Fibroblast of pulmonary artery (primary cell): ENCODE data around the gene NRG2.

Source experiments
- DNase-seq: peaks from one replicate; pipeline ENCODE4 v3.0.0-alpha.2; 2010; ENCODE audit warnings: low read depth
- H3K4me3 ChIP-seq: replicated peaks from 2 replicates; pipeline ENCODE4 v1.5.1; 2011; ENCODE audit warnings: low read depth, mild to moderate bottlenecking, control low read depth, low read length, moderate library complexity
- CTCF ChIP-seq: IDR thresholded peaks from 2 replicates; pipeline ENCODE4 v1.5.1; 2011; ENCODE audit warnings: mild to moderate bottlenecking, control low read depth, low read length, inconsistent platforms; ENCODE audit errors: missing control alignments

NRG2 gene

DNA sequence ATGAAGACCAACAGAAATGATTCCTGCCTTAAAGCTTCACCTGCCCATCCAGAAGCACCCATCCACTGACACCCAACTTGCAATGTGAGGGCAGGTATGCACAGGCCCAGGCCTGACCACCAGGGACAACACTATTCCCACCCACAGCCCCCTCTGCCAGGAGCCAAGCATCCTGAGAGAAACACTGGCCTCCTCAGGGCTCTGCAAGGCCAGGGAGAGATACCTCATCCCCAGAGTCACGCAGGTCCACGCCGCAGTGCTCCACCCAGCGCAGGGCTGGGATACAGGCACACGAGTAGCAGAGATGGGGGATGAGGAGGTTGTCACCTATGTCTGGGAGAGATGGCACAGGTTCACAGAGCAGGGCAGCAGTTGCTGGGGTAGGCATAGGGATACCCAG is 148.1 kb downstream of the NRG2 start:
- no peak for TF ChIP-seq CTCF
- H3K4me3 ChIP-seq: no peak overlapping the region
- no peak for DNase-seq

DNA sequence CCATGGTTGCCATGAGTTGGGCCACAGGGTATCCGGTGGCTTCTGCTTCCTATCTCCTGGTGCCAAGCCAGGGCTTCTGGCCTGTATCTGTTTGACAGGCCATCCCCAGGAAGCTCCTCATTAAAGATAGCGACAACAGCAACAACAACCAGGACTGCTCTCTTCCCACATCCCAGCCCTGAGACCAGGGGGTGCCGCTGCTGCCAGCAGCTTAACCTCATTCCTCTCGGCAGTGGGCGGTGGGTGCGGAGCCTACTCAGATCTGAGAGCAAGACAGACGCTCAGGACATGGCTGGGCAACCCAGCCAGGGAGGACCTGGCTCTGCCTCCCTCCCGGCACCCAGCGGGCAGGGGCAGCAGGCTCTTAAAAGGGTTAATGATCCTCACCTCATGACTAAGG is 149.2 kb downstream of the NRG2 start:
- DNase-seq: no peak
- no peak overlapping the region for H3K4me3 ChIP-seq
- TF ChIP-seq CTCF: no peak

DNA sequence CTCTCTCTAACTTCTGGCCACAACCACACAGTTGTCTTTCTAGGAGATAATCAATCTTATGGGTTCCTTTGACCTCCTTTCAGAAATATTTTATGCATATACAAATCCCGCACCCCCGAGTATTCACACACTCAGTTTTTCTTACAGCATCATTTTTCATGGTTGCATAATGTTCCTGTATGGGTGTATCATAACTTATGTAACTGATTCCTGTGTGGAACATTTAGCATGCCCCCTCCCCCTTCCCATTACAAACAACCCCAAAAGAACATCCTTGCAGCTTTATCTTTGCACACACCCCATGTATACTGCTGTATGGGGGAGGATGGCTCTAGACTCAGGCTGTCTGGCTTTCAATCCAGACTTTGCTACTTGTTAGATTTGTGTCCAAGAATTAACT is 153.7 kb downstream of the NRG2 start:
- no peak overlapping the region for H3K4me3 ChIP-seq
- TF ChIP-seq CTCF: no peak
- no peak for DNase-seq

DNA sequence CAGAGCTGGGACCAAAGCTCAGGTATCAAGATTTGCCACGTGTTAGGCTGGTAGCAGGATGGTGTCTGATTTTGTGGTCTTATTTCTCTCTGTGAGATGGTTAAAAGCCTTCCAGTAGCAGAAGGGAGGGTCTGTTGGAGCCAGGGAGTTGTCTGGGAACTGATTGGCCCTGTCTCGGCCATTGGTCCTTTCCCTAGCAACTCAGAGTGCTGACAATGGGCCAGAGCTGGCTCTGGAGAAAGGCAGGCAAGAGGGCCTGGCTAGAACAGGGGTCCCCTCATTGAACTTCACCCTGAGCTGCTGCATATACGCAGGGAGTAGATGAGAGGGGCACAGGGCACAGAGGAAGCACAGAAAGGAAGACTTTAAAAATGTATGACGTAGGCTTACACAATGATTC is 154.7 kb downstream of the NRG2 start:
- DNase-seq: no peak
- no peak overlapping the region for H3K4me3 ChIP-seq
- TF ChIP-seq CTCF: no peak

- H3K4me3 ChIP-seq: no peak overlapping the region
- no peak for TF ChIP-seq CTCF
- no peak for DNase-seq
These were observed 156.9 kb downstream of the NRG2 start for GRCh38 chr5:139886213-139886612.

- H3K4me3 ChIP-seq: no peak overlapping the region
- TF ChIP-seq CTCF: no peak
- no peak for DNase-seq
These were observed 157.3 kb downstream of the NRG2 start for GRCh38 chr5:139885857-139886208.

DNA sequence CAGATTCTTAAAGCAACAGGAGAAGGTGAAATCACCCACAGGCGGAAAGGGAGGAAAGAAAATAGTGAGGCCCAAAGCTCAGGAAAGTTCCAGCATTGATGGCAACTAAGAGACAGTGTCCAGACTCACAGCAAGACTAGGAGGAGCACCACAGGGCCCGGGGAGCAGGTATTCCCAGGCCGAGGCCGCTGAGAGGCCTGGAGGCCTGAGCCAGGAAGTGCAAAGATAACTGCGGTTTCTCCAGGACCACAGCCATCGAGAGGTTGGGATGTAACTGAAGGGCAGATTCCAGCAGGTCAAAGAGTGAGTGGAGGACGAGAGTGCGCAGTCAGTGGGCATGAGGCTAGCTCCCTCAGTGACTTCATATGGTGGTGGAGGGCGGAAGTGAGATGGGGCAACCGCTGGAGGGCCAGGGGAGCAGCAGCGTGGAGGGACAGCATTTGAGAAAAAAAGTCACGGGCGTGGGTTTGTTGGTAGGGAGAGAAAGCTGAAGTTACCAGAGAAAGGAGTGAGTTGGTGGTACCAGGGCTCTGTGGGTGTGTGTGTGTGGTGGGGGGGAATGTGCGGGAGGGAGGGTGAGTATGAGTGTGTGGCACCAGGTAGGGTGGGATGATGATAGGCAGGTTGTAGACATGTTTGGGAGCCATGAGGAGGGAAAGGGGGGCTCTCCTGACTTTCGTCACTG is 157.8 kb downstream of the NRG2 start:
- no peak for TF ChIP-seq CTCF
- no peak for DNase-seq
- H3K4me3 ChIP-seq: no peak overlapping the region
